HG03342 (cell line): ENCODE measurements around the gene REN.
A peak's percentile ranks its signal among the peaks of the same experiment; 100 is the strongest.

Source experiments
- ATAC-seq: cut with Tn5 transposase; IDR thresholded peaks from one replicate; pipeline ENCODE4 v1.9.1; 2021; ENCODE audit warnings: mild to moderate bottlenecking, moderate library complexity; ENCODE audit not compliant: unreplicated experiment

Gene REN

DNA sequence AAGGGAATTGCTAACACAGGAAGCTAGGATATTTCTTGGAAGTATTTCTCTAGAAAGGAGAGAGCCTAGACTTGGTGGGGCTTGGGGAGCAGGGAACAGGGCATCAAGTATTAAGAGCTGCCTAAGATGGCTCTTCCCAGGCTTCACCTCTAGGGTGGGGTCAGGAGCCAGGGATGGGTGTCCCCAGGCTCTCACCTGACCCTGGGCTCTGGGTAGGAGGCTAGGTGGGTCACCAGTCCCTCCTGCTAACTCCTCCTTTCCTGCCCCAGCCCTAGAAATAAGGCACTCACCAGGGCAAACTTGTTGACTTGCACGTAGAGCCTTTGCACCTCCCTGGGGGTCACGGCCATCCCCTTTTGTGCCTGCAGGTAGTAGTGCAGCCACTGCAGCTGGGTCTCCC lies 29.3 kb downstream of the REN start:
- no peak for ATAC-seq

DNA sequence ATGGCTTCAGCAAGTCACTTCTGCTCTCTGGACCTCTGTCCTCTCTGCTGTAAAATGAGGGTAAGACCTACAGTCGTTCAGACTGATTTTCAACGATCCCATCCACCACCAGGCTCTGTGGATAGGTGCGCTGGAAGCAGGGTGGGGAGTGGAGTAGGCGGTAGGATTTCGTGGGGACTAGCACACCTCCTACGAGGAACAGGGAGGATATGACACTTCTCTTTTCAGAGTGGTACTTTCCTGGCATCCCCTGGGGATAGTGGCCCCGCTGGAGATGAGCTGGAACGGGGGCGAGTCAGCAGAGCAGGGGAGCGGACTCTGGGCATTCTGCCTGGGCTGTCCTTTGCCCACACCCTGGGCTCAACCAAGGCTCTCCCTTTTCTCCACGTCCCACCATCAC lies 32.0 kb downstream of the REN start:
- ATAC-seq, result no peak

DNA sequence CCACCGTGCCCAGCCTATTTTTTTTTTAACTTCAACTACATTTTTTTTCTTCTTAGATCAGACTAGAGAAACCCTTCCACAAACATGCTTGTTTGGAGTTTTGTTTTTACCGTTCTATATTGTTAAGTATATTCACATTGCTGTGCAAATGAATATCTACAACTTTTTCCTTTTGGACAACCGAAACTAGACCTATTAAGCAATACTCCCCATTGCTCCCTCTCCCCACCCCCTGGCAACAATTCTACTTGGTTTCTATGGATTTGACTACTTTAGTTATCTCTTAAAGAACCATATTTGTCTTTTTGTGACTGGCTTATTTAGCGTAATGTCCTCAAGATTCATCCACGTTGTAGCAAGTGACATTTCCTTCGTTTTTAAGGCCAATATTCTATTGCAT lies 33.4 kb downstream of the REN start:
- ATAC-seq, result no peak

DNA sequence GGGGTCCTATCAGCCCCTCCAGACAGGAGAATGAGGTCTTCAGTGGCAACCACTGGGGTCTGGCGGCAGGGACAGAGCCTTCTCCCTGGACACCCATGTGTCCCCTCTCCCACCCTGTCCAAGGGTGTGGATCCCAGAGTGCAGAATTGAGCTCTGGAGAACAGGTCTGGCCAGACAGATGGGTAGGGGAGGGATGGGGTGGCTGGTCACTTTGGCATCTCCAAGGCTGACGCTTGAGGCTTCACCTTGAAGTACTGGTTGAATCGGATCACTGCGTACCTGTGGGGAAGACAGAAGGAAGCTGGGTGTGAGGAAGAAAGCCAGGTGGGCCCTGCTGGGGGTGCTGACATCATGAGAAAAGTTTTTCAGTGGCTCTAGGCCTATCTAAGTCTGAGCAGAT lies 34.2 kb downstream of the REN start:
- no peak for ATAC-seq

DNA sequence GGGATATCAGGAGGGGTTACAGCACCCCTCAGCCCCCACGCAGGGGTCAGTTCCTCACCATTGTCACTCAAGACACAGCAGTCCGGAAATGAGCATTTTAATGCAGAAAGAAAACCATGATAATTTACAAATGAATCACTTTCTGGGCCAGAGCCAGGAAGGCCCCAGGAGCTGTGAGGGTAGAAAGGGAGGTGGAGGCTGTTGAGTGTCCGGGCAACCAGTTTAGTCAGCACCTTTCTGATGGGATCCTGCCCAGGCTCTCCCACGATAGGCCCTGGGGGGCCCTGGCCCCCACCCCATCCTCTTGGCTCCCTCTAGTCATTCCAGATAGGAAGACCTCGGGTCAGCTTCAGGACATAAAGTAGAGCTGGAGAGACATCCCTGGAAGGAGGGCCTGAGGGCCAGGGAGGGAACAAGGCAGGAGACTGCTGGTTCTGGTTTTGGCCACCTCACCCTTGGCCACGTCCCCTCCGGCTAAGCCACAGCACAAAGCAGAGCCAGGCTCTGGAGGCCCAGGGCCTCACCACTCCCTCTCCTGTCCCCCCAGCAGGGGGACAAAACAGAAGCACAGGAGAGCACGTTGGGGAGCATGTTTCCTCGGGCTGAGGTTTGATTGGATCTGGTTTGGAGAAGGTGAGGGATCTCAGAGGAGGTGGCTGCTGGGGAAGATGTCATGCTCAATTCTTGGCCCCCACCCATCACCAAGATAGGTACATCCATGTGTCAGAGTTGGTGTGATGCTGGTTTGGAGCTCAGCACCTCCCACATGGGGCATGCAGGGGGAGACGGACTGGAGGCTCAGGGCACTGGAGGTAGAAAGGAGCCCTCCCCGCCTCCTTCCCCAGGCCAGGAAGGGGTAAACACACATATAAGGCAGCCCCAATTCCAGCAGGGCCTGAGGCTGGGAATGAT lies 34.9 kb downstream of the REN start:
- ATAC-seq, result no peak

DNA sequence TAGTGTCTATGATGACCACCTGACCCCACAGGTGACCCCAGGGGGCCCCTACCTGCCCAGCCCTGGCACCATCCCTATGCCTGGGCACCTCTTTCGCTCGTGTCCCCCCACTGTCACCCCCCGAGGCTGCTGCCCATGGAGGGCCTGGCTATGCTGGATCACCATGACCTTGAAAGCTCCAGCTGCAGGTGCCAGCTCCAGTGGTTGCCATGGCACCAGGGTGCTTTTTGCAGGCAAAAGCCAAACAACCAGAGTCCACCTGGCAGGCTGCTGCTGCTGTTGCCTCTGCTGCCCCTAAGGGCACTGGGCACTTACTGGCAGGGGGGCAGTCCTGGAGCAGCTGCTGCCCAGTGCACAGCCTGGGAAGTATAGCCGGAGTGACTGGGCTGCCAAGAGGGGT lies 36.0 kb downstream of the REN start:
- ATAC-seq, result no peak

DNA sequence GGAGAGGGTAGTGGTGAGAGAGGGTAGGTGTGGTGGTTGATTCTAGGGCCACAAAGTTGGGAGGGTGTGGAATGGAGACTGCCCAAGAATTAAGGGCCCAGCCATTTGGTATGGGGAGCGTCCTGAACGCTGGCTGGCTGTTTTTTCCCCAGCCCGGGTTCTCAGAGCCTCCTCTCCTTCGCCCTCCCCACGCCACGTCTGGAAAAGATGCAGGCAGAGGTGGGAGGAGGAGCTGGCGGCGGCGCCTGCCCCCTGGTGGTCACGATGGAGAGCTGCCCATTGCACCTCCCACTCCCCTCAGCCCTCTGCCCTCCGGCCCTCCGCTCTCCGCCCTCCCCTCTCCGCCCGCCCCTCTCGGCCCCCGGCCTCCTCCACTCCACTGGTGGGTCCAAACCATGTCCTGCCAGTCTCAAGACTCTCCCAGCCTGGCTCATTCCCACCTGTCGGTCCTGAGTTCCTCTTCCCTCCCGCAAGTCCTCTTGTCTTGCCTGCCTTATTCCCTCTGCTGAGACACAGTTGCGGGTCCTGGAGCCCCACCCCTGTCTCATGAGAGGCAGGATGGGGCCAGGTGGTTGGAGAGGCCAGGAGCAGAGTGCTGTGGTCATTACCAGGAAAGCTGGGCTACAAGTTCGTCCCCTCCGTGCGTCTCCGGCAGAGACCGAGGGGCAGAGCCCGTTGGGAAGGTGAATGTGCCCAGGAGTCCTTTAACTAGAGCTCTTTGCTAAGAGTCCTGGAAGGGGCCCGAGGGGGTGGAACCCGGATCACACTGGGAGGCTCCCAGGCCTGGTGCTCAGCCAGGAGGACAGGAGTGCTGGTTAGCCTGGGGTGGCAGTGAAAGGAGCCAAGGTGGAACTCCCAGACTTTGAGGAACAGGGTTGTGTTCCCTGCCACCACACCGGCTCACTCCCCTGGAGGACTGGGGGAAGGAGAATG lies 36.9 kb downstream of the REN start:
- ATAC-seq, result peak; percentile 62

DNA sequence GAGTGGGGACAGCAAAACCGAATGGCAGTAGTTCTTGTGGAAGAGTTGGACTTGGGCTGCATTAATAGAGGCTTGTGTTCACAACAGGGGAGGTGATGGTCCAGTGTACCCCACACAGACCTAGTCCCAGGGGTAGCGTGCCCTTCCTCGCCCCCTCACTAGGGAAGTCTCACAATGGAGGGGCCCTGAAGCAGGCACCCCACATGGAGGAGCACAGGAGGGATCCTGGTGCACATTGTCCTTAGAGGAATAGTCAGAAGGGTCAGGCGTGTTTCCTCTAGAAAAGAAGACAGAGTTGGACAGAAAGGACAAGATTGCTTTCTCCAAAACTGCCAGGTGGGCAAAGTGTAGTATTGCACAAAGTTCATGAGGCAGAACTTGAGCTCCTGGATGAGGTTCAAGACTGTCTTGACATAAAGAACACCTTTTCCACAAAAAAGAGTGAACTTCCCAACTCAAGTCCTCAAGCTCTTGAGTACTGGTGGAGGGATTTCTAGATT lies 37.6 kb downstream of the REN start:
- no peak for ATAC-seq

DNA sequence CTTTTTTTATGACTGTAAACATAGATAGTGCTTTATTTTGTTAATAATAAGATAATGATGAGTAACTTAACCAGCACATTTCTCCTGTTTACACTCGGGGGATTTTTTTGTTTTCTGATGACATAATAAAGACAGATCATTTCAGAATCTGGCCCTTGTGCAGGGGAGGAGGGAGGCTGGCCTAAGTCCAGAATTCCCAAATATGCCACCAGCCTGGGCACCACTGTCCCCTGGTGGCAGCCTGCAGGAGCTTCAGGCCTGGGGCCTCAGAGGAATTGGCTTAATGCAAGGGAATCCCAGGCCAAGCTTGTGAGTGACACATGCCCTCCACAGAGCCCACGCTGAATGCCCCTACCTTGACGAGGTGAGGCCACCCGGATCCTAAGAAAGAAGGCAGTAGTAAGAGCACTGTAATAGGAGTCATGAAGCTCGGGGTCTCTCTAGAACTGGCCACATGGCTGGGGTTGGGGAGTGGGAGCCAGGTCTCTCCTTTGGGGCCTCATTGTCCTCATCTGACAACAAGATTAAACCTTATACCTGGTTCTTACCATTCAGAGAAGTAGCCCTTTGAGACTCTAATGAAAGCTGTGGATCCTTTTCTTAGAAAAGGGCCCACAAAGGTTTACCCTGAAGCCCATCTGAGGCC lies 38.4 kb downstream of the REN start:
- no peak for ATAC-seq

DNA sequence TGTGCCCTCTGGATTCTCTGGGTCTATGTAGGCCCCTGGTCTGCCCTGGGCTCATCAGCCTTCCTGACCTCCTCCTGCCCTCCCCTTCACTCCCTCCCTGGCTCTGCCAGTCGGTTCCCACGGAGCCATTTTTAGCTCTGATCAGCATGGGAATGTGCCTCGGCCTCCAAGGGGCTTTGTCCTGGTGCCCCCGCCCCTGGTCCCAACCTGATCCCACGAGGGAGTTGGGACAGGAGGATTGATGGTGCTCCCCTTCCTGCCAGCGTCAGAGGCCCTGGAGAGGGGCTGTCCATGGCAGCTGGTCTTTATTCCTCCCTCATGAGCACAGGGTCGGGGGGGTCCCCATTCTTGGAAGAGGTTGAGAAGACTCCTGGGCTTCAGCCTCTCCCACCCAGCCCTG lies 39.2 kb downstream of the REN start:
- ATAC-seq, result no peak

DNA sequence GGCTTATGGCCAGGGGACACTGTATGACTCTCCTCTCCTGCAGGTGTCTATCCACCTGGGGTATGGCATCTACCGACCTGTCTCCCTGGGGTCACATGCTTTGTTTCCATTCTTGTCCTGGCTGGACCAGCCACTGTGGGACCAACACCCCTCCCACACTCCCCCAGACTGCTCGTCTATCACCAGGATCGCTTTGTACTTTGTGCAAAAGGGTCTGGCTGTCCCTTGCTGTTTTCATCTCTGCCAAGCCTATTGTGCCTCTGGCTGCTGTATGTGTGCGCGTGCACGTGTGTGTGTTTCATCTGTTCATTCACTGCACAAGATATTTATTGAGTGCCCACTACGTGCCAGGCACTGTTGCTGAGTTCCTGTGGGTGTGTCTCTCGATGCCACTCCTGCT lies 39.8 kb downstream of the REN start:
- no peak for ATAC-seq

DNA sequence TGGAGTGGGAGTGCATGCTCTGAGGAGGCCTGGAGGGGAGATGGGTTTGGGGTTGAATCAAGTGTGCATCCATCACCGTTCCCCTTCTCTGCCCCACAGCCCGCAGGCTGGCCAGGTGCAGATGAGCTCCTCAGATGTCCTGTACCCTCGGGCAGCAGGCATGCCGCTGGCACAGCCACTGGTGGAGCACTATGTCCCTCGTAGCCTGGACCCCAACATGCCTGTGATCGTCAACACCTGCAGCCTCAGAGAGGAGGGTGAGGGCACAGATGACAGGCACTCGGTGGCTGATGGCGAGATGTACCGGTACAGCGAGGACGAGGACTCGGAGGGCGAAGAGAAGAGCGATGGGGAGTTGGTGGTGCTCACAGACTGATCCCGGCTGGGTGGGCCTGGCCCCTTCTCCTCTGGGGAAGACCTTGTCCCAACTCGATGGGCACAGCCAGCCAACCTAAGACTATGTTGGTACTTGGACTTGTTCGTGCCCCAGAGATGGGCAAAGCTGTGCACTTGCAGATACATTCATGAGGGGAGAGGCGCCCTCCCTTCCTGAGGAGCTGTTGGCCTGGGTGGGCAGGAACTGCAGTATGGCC lies 40.3 kb downstream of the REN start:
- no peak for ATAC-seq

DNA sequence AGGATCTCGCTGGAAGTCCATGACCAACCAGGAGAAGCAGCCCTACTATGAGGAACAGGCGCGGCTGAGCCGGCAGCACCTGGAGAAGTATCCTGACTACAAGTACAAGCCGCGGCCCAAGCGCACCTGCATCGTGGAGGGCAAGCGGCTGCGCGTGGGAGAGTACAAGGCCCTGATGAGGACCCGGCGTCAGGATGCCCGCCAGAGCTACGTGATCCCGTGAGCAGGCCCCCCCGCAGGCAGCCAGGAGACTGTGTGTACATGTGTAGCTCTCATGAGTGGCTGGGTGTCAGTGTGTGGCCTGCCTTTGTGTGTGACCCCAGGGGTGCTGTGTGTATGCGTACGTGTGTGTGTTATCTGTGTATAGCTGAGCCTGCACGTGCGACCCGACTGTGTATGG lies 41.5 kb downstream of the REN start:
- no peak for ATAC-seq

DNA sequence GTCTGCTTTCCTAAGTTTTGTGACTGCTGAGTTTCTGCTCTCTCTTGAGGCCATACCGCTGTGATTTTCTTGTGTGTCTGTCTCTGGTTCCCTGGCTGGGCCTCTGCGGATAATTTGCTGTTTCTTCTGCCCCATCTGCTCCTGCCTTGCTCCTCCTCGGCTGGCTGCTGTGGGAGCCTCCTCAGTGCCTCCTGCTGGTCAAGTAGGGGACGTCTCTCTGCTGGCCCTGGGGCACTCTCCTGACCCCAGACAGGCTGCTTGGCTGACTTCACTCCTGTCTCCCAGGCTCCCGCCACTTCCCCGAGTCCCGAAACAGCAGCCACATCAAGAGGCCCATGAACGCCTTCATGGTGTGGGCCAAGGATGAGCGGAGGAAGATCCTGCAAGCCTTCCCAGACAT lies 42.8 kb downstream of the REN start:
- ATAC-seq, result no peak

DNA sequence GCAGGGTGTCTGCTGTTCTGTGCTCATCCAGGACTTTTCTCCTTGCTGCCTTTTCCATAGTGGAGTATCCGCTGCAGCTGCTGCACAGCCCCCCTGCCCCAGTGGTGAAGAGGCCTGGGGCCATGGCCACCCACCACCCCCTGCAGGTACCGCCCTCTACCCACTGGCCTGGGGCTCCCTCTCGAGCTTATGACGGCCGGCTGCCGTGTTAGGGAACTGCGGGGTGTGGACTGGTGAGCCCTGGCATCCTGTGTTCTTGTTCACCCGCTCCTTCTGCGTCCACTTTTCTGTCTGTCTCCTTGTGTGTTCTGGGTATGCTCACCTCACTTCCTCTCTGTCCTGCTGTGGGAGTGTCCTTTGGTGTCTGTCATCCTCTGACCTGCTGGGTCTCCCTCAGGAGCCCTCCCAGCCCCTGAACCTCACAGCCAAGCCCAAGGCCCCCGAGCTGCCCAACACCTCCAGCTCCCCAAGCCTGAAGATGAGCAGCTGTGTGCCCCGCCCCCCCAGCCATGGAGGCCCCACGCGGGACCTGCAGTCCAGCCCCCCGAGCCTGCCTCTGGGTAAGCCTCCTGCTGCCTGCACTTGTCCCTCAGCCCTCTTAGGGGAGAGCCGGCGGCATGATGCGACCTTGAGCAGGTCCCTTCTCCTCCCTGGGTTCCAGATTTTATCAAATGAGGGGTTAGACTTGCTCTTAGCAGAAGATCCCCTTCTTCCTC lies 44.1 kb downstream of the REN start:
- ATAC-seq, result no peak

DNA sequence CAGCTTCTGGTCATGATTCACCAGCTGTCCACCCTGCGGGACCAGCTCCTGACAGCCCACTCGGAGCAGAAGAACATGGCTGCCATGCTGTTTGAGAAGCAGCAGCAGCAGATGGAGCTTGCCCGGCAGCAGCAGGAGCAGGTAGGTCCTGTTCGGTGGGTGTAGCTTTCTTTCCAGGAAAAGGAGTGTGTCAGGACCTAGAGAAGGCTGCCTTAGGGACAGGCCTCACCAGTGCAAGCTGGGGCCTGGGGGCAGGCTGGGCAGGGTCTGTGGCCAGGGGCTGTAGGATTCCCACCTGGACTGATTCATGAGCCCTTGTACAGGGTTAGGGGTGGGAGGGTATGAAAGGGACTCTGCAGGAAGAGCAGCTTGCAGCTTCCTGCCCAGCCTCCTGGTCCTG lies 49.6 kb downstream of the REN start:
- no peak for ATAC-seq

DNA sequence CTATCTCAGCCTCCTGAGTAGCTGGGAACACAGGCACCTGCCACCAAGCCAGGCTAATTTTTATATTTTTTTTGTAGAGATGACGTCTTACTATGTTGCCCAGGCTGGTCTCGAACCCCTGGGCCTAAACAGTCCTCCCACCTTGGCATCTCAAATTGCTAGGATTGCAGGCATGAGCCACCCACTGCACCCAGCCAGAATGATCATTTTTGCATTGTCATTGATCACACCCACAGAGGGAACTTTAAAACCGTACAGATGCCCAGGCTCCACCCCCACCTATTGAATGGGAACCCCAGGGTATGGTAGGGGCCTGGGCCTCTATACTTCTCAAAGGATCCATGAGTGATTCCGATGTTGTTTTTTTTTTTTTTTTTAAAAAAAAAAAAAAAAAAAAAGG lies 51.0 kb downstream of the REN start:
- ATAC-seq, result no peak

DNA sequence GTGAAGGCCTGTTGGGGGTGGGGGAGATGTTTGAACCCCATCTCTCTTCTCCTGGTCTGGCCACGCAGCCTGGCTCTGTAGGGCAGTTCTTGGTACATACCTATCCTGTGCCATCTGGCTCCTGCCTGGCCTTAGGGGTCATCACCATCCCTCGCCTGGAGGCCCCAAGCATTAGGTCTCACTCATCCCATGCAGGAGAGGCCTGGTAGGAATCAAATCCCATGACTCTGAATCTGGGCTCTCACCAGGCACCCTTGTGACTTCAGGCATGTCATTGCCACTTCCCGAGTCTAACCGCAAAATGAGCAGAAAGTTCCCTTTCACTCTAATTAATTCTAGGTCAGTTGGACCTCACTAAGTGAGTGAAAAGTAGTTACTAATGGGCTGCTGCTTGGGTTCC lies 51.5 kb downstream of the REN start:
- ATAC-seq, result no peak

DNA sequence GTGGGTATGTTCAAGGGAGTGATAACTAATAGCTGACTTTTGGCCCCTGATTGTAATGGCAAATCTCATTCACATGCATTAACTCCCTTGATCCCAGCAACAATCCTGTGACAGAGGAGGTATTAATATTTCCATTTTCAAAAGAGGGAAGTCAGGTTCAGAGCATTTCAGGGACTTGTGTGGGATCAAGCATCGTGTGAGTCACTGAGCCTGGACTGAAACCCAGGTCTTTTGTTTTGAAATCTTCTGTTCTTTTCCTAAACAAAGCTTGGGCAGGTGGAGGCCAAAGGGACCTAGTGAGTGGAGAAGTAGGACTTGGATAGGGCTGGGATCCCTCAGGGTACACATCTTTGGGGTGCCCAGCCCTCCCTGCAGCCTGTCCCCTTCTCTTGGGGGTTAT lies 52.2 kb downstream of the REN start:
- no peak for ATAC-seq
